Measurements from ENCODE around the gene MRPL17.
"Not testable (repeated sequence)": the region's sequence is repeated elsewhere in the genome, so short reads cannot be mapped to it uniquely, and the experiment has no call there.

GRCh38 chr11:6701955-6702354, 18.8 kb upstream of the MRPL17 start:
- TF ChIP-seq CTCF (IDR thresholded peaks at IDR 0.05; ENCODE audit: low read depth, low read length, missing input control); REST (IDR thresholded peaks at IDR 0.05); MAX (IDR thresholded peaks at IDR 0.05); TAF1 (conservative IDR thresholded peaks at IDR 0.05); RAD21 (IDR thresholded peaks at IDR 0.05); YY1 (IDR thresholded peaks at IDR 0.05); ZBTB33 (IDR thresholded peaks at IDR 0.05); RXRA (IDR thresholded peaks at IDR 0.05); ATF3 (IDR thresholded peaks at IDR 0.05); GABPA (IDR thresholded peaks at IDR 0.05 in 1 of 2, conservative IDR thresholded peaks at IDR 0.05 in 1 of 2); HNF4A (conservative IDR thresholded peaks at IDR 0.05); JUND (IDR thresholded peaks at IDR 0.05); SP1 (IDR thresholded peaks at IDR 0.05): not testable (repeated sequence)

Measured in liver (tissue), 3 donors.